ENCODE results near the gene FGF14.

FGF14 gene

DNA sequence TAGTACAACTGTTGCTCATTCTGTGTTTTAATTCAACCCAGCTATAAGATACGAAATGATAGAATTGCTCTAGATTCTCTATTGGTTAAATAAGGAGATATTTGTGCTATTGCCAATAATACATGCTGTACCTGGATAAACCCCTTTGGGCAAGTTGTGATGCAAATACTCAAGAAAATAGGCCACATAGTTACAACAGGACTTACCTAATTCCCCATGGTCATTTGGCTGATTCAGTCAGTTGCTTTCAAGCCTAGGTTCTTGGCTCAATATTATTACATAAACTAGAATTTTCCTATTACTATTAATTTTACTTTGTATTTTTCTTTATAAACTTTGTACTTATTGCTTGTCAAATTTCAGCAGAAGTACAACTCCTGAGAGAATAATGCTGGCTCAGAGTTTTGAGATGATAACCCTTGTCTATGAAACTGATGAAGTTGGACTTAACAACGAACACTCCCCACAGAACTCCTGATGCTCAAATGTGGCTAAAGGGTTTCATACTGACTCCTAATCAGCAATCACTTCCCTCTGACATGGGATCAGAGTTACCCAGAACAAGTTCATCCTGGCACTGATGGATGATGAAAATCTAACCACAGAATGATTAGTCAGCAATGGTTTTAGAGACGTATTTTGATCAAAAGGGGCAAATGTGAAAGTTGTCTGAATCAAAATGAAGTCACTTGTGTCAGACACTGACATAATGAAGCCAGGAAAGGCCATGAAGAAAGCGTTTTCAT lies 728.3 kb downstream of the FGF14 start:
- no peak for TF ChIP-seq EZH2phosphoT487 (IDR thresholded peaks at IDR 0.05; ENCODE audit: borderline replicate concordance, low read length)
- TF ChIP-seq, protein P1, sequence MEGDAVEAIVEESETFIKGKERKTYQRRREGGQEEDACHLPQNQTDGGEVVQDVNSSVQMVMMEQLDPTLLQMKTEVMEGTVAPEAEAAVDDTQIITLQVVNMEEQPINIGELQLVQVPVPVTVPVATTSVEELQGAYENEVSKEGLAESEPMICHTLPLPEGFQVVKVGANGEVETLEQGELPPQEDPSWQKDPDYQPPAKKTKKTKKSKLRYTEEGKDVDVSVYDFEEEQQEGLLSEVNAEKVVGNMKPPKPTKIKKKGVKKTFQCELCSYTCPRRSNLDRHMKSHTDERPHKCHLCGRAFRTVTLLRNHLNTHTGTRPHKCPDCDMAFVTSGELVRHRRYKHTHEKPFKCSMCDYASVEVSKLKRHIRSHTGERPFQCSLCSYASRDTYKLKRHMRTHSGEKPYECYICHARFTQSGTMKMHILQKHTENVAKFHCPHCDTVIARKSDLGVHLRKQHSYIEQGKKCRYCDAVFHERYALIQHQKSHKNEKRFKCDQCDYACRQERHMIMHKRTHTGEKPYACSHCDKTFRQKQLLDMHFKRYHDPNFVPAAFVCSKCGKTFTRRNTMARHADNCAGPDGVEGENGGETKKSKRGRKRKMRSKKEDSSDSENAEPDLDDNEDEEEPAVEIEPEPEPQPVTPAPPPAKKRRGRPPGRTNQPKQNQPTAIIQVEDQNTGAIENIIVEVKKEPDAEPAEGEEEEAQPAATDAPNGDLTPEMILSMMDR (IDR thresholded peaks at IDR 0.05; ENCODE audit: low read depth, low read length, poor library complexity, severe bottlenecking): no peak
- Histone ChIP-seq H3K4me3 (ENCODE audit: low read length) (no peak overlapping the region), H3F3A (ENCODE audit: control insufficient read depth, insufficient read depth) (no peaks in the 10 kb centered on the region), H3K36me3 (ENCODE audit: control insufficient read depth, low read length) (no peaks in the 10 kb centered on the region), H3K9me3 (ENCODE audit: control insufficient read depth, insufficient read depth, low read length) (no peaks in the 10 kb centered on the region), H3K27ac (ENCODE audit: low read depth, low read length) (no peak overlapping the region), H4K20me1 (ENCODE audit: control insufficient read depth, insufficient read depth, low read depth, low read length) (no peaks in the 10 kb centered on the region), H3K4me1 (ENCODE audit: control insufficient read depth, low read length) (no peaks in the 10 kb centered on the region), H3K9me2 (replicated peaks; ENCODE audit: control insufficient read depth, low read length) (no peaks in the 10 kb centered on the region), H3K4me2 (ENCODE audit: low read length) (no peak overlapping the region), H3K79me2 (ENCODE audit: control insufficient read depth, low read length) (no peaks in the 10 kb centered on the region), H3K27me3 (ENCODE audit: control insufficient read depth, low read length) (no peaks in the 10 kb centered on the region)

DNA sequence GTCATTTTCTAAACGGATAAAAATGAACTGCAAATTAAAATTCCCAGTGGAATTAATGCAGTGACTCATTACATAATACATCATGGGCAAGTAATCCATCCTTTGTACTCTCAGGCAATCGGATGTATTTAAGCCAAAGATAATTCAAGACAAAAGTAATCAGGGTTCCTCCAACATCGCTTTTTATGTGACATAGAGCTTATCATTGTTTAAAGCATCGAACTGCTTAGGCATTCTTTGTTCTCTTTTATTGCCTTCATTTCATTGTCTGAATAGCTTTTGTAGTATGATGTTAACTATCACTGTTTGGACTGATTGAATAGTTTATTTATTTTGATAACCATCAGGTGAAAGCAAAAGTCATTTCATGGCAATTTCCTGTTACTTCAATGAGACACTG lies 740.0 kb downstream of the FGF14 start:
- no peaks in the 10 kb centered on the region for H3K9me2 ChIP-seq (replicated peaks; ENCODE audit: control insufficient read depth, low read length)
- H3K27ac ChIP-seq (ENCODE audit: low read depth, low read length): no peak overlapping the region
- H3K36me3 ChIP-seq (ENCODE audit: control insufficient read depth, low read length): no peaks in the 10 kb centered on the region
- H3K4me3 ChIP-seq (ENCODE audit: low read length): no peak overlapping the region
- no peaks in the 10 kb centered on the region for H3K79me2 ChIP-seq (ENCODE audit: control insufficient read depth, low read length)
- TF ChIP-seq, protein P1 (IDR thresholded peaks at IDR 0.05; ENCODE audit: low read depth, low read length, poor library complexity, severe bottlenecking): no peak
- TF ChIP-seq EZH2phosphoT487 (IDR thresholded peaks at IDR 0.05; ENCODE audit: borderline replicate concordance, low read length): no peak
- H3K4me1 ChIP-seq (ENCODE audit: control insufficient read depth, low read length): no peaks in the 10 kb centered on the region
- H4K20me1 ChIP-seq (ENCODE audit: control insufficient read depth, insufficient read depth, low read depth, low read length): no peaks in the 10 kb centered on the region
- no peaks in the 10 kb centered on the region for H3K9me3 ChIP-seq (ENCODE audit: control insufficient read depth, insufficient read depth, low read length)
- no peak overlapping the region for H3K4me2 ChIP-seq (ENCODE audit: low read length)
- no peaks in the 10 kb centered on the region for H3K27me3 ChIP-seq (ENCODE audit: control insufficient read depth, low read length)
- no peaks in the 10 kb centered on the region for H3F3A ChIP-seq (ENCODE audit: control insufficient read depth, insufficient read depth)

Data from DOHH2 (cell line).